Caco-2 (cell line): ENCODE results near the gene SLC9A4. TPM values are rescaled to one million over a fixed set of nuclear protein-coding genes. Genes with fewer than 3 reads are reported as not detected.

Experiments used
- BruUV-seq: library from RNA; stranded (reverse); fragments of 400-500 nt; replicated peaks from 2 replicates; lab custom pipeline; 2021; lab: Mats Ljungman, UMichigan
- CTCF ChIA-PET: fragments of 300-600 bp; sonication (Branson Sonifier 250); formaldehyde crosslinking; loops from one replicate; lab custom pipeline; 2022; ENCODE audit warnings: antibody characterized with exemption; lab: Charles Lee
- POLR2A ChIA-PET: fragments of 300-600 bp; sonication (Branson Sonifier 250); formaldehyde crosslinking; loops from one replicate; lab custom pipeline; 2022; ENCODE audit warnings: antibody characterized with exemption; lab: Charles Lee
- DNase-seq, 2 experiments: peaks; one replicate each; pipeline versions ENCODE4 v3.0.0 to v3.0.0-alpha.2; 2020 to 2022
- H3K27me3 ChIP-seq: replicated peaks from 2 replicates; pipeline ENCODE4 v1.6.0; 2011; ENCODE audit warnings: low read length; ENCODE audit not compliant: control insufficient read depth, insufficient read depth
- H3K36me3 ChIP-seq: 2 replicates; pipeline ENCODE4 v1.5.1; 2011; ENCODE audit warnings: low read length; ENCODE audit not compliant: control insufficient read depth, insufficient read depth
- H3K4me1 ChIP-seq: fragments of 250-450 bp; sonication (Bioruptor Pico); 2 replicates; pipeline ENCODE4 v1.5.1; 2020; ENCODE audit warnings: mild to moderate bottlenecking
- H3K4me3 ChIP-seq: 2 replicates; pipeline ENCODE4 v1.5.1; 2011; ENCODE audit warnings: low read depth, mild to moderate bottlenecking, control low read depth, low read length
- H3K9me3 ChIP-seq: fragments of 250-450 bp; sonication (Bioruptor Pico); 2 replicates; pipeline ENCODE4 v1.5.1; 2020; ENCODE audit warnings: mild to moderate bottlenecking, moderate library complexity
- H3K27ac Mint-ChIP-seq: one replicate; pipeline ENCODE4 v1.8.0; 2022; ENCODE audit warnings: mixed read lengths; ENCODE audit not compliant: unreplicated experiment
- H3K27me3 Mint-ChIP-seq: one replicate; pipeline ENCODE4 v1.8.0; 2022; ENCODE audit warnings: mixed read lengths; ENCODE audit not compliant: insufficient read depth, unreplicated experiment
- H3K36me3 Mint-ChIP-seq: one replicate; pipeline ENCODE4 v1.8.0; 2022; ENCODE audit warnings: mild to moderate bottlenecking, mixed read lengths; ENCODE audit not compliant: insufficient read depth, unreplicated experiment
- H3K4me1 Mint-ChIP-seq: one replicate; pipeline ENCODE4 v1.8.0; 2022; ENCODE audit warnings: low read depth, mixed read lengths; ENCODE audit not compliant: unreplicated experiment
- H3K4me3 Mint-ChIP-seq: one replicate; pipeline ENCODE4 v1.8.0; 2022; ENCODE audit warnings: mild to moderate bottlenecking, moderate library complexity, mixed read lengths; ENCODE audit not compliant: unreplicated experiment
- H3K9me3 Mint-ChIP-seq: one replicate; pipeline ENCODE4 v1.8.0; 2022; ENCODE audit warnings: mixed read lengths; ENCODE audit not compliant: unreplicated experiment
- intact Hi-C: fragments of 100-400 bp; cut with micrococcal nuclease; formaldehyde crosslinking; loops from one replicate; pipeline ENCODE4 v1.10.0; 2022; ENCODE audit not compliant: unreplicated experiment
- total RNA-seq: library from RNA; stranded (reverse); gene quantifications from 2 replicates; pipeline ENCODE4 v1.2.3, GENCODE V29; 2022
- TF ChIP-seq, protein P1 (sequence below), 2 experiments: fragments of 200-600 bp in 1 of 2; IDR thresholded peaks; 1 replicate in 1 of 2; 2 replicates in 1 of 2; pipeline versions ENCODE4 v1.5.1 to v1.8.0; 2011 to 2022; ENCODE audit warnings: antibody characterized with exemption in 1 of 2, control low read depth in 1 of 2, inconsistent platforms in 1 of 2, low read depth in 1 of 2, low read length in 1 of 2, mild to moderate bottlenecking in 1 of 2, moderate library complexity in 1 of 2; ENCODE audit not compliant: insufficient read depth in 1 of 2, severe bottlenecking in 1 of 2, unreplicated experiment in 1 of 2

The SLC9A4 gene
- total RNA-seq, 1 experiment from 2014 or later: 1.4 TPM

DNA sequence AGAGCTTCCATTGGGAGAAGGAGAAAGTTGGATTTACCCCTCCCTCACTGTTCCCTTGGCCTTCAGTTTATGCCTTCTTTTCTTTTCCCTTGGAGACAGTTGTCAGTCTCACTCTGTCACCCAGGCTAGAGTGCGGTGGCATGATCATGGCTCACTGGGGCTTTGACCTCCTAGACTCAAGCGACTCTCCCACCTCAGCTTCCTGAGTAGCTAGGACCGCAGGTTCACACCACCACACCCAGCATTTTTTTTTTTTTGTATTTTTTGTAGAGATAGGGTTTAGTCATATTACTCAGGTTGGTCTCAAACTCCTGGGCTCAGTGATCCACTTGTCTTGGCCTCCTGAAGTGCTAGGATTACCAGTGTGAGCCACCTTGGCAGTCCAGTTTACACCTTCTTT is 49.9 kb downstream of the SLC9A4 start:
- peaks cover 32% of the 10 kb centered on the region for H3K4me1 ChIP-seq
- no TSS peak for BruUV-seq
- intact Hi-C loops: no loop called here
- Mint-ChIP-seq H3K36me3 (no peaks in the 10 kb centered on the region), H3K4me3 (no peak overlapping the region), H3K4me1 (peaks cover 14% of the 10 kb centered on the region), H3K27ac (no peak overlapping the region), H3K27me3 (no peaks in the 10 kb centered on the region), H3K9me3 (no peaks in the 10 kb centered on the region)
- CTCF ChIA-PET: no interaction called here
- no peak for DNase-seq
- POLR2A ChIA-PET: no interaction called here
- TF ChIP-seq, protein P1, sequence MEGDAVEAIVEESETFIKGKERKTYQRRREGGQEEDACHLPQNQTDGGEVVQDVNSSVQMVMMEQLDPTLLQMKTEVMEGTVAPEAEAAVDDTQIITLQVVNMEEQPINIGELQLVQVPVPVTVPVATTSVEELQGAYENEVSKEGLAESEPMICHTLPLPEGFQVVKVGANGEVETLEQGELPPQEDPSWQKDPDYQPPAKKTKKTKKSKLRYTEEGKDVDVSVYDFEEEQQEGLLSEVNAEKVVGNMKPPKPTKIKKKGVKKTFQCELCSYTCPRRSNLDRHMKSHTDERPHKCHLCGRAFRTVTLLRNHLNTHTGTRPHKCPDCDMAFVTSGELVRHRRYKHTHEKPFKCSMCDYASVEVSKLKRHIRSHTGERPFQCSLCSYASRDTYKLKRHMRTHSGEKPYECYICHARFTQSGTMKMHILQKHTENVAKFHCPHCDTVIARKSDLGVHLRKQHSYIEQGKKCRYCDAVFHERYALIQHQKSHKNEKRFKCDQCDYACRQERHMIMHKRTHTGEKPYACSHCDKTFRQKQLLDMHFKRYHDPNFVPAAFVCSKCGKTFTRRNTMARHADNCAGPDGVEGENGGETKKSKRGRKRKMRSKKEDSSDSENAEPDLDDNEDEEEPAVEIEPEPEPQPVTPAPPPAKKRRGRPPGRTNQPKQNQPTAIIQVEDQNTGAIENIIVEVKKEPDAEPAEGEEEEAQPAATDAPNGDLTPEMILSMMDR (IDR thresholded peaks at IDR 0.05; ENCODE audit: insufficient read depth in 1 of 2, low read depth in 1 of 2, low read length in 1 of 2, severe bottlenecking in 1 of 2, unreplicated experiment in 1 of 2): no peak
- no peaks in the 10 kb centered on the region for H3K36me3 ChIP-seq
- H3K9me3 ChIP-seq: no peaks in the 10 kb centered on the region
- no peaks in the 10 kb centered on the region for H3K27me3 ChIP-seq
- no peak overlapping the region for H3K4me3 ChIP-seq

GRCh38 chr2:102523651-102524050 is 50.6 kb downstream of the SLC9A4 start:
- no peak for DNase-seq
- Histone ChIP-seq H3K9me3 (no peaks in the 10 kb centered on the region), H3K27me3 (no peaks in the 10 kb centered on the region), H3K4me1 (peaks cover 32% of the 10 kb centered on the region), H3K4me3 (no peak overlapping the region), H3K36me3 (no peaks in the 10 kb centered on the region)
- no TSS peak for BruUV-seq
- H3K36me3 Mint-ChIP-seq: no peaks in the 10 kb centered on the region
- ChIA-PET CTCF (no interaction called here), POLR2A (no interaction called here)
- no peaks in the 10 kb centered on the region for H3K27me3 Mint-ChIP-seq
- no peak overlapping the region for H3K27ac Mint-ChIP-seq
- peaks cover 14% of the 10 kb centered on the region for H3K4me1 Mint-ChIP-seq
- TF ChIP-seq, protein P1 (IDR thresholded peaks at IDR 0.05; ENCODE audit: insufficient read depth in 1 of 2, low read depth in 1 of 2, low read length in 1 of 2, severe bottlenecking in 1 of 2, unreplicated experiment in 1 of 2): no peak
- no peaks in the 10 kb centered on the region for H3K9me3 Mint-ChIP-seq
- no peak overlapping the region for H3K4me3 Mint-ChIP-seq
- intact Hi-C loops: no loop called here

GRCh38 chr2:102527086-102527485 is 54.1 kb downstream of the SLC9A4 start:
- no peak overlapping the region for H3K4me3 Mint-ChIP-seq
- no peak for DNase-seq
- intact Hi-C loops: no loop called here
- BruUV-seq: no TSS peak
- no peaks in the 10 kb centered on the region for H3K27me3 ChIP-seq
- no peak overlapping the region for H3K4me3 ChIP-seq
- H3K27ac Mint-ChIP-seq: no peak overlapping the region
- no peaks in the 10 kb centered on the region for H3K9me3 ChIP-seq
- H3K36me3 ChIP-seq: no peaks in the 10 kb centered on the region
- ChIA-PET CTCF (no interaction called here), POLR2A (no interaction called here)
- H3K4me1 Mint-ChIP-seq: no peaks in the 10 kb centered on the region
- no peaks in the 10 kb centered on the region for H3K9me3 Mint-ChIP-seq
- no peaks in the 10 kb centered on the region for H3K36me3 Mint-ChIP-seq
- H3K27me3 Mint-ChIP-seq: no peaks in the 10 kb centered on the region
- TF ChIP-seq, protein P1 (IDR thresholded peaks at IDR 0.05; ENCODE audit: insufficient read depth in 1 of 2, low read depth in 1 of 2, low read length in 1 of 2, severe bottlenecking in 1 of 2, unreplicated experiment in 1 of 2): no peak
- peaks cover 5% of the 10 kb centered on the region; the same call in 1 of the 2 replicates for H3K4me1 ChIP-seq
